HG02763 (cell line): ENCODE results near the gene RETREG2.

ENCODE experiments used
- ATAC-seq: cut with Tn5 transposase; IDR thresholded peaks from one replicate; pipeline ENCODE4 v1.9.1; 2021; ENCODE audit warnings: mild to moderate bottlenecking, moderate library complexity; ENCODE audit not compliant: unreplicated experiment

The RETREG2 gene, protein sequence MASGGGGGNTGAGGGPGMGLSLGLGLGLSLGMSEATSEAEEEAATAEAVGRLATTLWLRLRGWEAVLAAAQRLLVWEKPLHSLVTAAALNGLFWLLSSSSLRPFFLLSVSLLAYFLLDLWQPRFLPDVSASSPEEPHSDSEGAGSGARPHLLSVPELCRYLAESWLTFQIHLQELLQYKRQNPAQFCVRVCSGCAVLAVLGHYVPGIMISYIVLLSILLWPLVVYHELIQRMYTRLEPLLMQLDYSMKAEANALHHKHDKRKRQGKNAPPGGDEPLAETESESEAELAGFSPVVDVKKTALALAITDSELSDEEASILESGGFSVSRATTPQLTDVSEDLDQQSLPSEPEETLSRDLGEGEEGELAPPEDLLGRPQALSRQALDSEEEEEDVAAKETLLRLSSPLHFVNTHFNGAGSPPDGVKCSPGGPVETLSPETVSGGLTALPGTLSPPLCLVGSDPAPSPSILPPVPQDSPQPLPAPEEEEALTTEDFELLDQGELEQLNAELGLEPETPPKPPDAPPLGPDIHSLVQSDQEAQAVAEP

GRCh38 chr2:219177552-219178376 is at the start of gene RETREG2:
Gene RETREG2, plus strand, starts transcription at chr2:219178275. Its CDS starts 78 bp downstream, at chr2:219178353.
- ATAC-seq = peak; percentile 43

DNA sequence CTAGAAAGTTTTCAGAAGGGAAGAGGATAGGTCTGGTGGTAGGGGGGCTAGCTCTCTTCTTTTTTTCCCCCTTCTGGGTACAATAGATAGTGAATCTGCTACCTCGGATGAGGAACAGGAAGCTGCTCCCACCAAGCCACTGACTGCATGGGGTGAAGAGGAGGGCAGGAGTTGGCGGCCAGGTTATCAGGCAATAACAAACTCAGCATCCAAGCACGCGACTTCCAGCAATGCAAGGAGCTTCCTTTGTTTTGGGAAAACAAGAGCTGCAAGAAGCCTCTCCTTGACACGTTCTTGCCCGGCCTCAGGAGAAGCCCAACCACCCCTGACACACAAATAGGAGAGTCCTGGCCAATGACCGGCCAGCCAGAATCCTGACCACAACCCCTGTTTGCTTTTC is 49.7 kb upstream of the RETREG2 start:
- ATAC-seq = no peak

- ATAC-seq = no peak
Measured at GRCh38 chr2:219129589-219129988, 48.5 kb upstream of the RETREG2 start.

DNA sequence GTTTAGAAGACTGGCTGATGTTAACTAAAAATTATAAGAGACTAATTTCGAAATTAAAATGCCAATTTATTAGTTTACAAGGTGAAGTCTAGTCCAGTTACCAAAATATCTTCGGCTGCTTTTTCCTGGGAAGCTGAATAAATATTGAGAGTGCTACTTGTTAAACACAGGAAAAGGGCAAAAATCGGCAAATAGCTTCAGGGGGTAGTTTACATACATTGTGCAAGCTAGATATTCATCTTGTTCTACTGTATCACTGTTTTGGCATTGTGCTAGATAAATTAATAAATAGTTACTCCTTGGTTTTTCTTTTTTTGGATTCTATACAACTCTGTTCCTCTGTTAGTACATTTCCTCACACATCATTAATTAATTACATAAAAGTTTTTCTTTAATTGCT is 46.7 kb upstream of the RETREG2 start:
- no peak for ATAC-seq

DNA sequence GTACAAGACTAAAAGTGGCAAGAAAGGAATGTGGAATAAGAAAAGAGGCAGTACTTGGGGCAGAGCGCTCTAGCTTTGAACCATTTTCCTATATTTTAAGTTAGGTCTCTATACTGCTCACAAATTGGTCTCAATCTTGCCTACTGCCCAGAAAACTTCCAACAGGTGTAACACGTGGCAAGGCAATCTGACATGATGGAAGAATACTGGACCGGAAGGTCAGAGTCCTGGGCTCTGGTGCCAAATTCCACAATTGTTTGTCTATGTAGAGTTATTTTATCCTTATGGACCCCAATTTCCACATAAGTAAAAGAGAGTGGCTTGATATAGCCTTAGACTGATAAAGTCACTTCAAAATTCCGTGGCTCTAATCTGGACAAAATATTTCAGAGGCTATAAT is 46.3 kb upstream of the RETREG2 start:
- no peak for ATAC-seq

- no peak for ATAC-seq
Measured at GRCh38 chr2:219133976-219134375, 44.1 kb upstream of the RETREG2 start.

DNA sequence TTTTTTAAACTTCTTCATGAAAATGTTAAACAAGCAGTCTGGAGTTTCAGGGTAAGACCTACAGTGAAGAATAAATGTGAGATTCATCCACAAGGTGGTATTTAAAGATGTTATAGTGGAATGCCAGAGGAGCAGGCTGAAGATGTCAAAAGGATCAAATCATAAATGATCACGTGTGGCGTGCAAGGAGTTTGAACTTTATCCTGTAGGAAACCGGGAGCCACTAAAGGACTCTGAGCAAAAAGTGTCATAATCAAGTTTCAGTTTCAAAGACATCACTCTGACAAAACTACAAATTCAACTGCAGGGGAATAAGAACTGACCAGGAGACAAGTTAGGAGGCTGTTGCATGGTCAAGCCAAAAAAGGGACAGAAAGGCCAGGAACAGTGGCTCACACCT is 37.4 kb upstream of the RETREG2 start:
- no peak for ATAC-seq

- no peak for ATAC-seq
Measured at GRCh38 chr2:219142329-219142728, 35.7 kb upstream of the RETREG2 start.

GRCh38 chr2:219149667-219150066 is 28.4 kb upstream of the RETREG2 start:
- ATAC-seq = no peak

DNA sequence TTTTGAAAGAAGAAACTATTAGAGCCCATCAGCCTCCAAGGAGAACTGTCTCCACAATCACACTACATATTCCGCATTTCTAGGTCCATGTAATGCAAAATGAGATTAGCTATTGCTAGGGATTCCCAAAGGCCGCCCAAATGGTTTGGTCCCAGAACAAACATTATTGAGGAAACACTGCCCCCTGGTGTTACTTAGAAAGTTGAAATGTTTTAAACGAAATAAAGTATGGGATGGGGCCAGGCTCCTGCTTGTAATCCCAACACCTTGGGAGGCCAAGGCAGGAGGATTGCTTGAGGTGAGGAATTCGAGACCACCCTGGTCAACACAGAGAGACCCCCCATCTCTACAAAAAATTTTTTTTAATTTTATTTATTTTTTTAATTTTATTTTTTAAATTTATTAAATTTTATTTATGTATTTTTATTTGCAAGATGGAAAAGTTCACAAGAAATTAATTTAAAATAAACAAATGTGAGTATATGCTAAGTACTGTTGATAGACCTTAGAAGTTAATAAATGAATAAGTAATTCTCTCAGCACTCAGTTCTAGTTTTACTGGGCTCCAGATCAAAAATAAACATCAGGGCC is 22.9 kb upstream of the RETREG2 start:
- ATAC-seq = no peak

- no peak for ATAC-seq
Measured at GRCh38 chr2:219157396-219157795, 20.7 kb upstream of the RETREG2 start.

- ATAC-seq = no peak
Measured at GRCh38 chr2:219158025-219158424, 20.1 kb upstream of the RETREG2 start.

DNA sequence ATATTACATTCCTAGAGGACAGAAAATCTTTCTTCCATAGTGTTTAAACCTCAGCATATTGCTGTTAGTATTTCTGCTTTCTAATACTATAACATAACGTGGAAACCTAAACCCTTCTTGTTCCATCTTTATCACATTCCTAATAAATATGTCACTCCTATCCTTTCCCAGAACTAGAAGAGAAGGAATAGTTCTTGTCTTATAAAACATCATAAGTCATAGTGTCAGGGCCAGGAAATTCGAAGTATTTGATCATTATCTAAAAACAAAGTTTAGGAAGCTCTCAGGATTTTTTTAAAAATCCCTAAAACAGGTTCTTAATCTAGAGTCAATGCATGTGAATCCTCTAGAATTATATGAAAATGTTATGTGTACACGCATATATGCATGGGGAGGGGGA is 19.5 kb upstream of the RETREG2 start:
- no peak for ATAC-seq

- ATAC-seq = no peak
Measured at GRCh38 chr2:219159771-219160185, 18.3 kb upstream of the RETREG2 start.

DNA sequence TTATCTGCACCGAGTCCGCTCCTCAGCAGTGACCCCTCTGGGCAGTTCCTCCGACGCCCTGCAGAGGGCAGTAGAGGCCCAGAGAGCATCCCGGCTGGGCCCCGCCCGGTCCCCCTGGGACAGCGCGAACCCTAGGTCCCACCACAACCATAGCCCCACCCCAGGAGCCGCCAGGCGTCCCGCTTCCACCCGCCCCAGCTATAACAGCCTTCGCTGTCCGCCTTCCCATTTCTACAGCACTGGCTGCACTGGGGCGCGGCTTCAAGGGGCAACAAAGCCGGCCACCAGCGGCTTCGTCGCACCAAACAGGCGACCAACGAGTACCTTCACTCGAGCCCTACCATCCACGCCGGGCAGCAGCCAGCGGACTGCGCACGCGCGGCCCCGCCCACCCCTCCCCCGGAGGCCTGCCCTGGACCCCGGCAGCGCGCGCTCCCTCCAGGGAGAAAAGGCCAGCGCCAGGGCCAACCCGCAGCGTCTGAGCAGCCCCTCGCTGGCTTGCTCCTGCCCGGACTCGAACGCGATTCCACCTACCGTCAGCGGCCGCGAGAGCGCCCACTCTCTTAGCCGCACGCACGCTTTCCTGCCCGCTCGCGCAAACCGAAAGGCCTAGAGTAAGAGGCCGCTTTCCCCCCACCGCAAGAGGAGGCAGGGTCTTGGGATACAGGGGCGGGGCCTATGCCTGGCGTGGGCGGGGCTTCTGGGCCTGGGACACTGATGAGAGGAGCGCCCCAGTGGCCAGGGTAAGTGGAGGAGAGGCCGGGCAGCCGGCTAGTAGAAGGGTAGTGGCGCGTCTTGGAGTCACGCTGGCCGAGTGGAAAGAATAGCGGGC is 17.7 kb upstream of the RETREG2 start, which contains the start of gene NHEJ1:
Gene NHEJ1 (minus strand): TSS at position 630 of the 832 bp plus-strand sequence. CDS start 2,453 bp downstream, outside the sequence.
- peak; percentile 83 for ATAC-seq

DNA sequence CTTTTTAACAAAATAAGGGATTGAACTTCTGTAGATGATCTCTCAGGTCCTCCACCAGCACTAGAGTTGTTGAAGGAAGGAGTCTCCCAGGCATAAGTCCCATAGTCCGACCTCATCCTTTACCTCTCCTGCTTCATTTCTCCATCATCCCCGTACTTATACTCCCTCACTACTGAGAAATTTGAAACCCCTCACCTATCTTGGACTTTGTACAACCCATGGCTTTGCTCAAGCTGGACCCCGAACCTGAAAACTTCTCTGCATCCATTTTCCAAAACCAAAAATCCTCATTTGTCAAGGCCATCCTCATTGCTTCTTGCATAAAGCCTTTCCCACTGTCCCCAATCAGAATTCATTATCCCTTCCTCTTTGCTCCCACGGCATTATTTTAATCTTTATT is 17.0 kb upstream of the RETREG2 start:
- no peak for ATAC-seq

- no peak for ATAC-seq
Measured at GRCh38 chr2:219163156-219163555, 14.9 kb upstream of the RETREG2 start.

DNA sequence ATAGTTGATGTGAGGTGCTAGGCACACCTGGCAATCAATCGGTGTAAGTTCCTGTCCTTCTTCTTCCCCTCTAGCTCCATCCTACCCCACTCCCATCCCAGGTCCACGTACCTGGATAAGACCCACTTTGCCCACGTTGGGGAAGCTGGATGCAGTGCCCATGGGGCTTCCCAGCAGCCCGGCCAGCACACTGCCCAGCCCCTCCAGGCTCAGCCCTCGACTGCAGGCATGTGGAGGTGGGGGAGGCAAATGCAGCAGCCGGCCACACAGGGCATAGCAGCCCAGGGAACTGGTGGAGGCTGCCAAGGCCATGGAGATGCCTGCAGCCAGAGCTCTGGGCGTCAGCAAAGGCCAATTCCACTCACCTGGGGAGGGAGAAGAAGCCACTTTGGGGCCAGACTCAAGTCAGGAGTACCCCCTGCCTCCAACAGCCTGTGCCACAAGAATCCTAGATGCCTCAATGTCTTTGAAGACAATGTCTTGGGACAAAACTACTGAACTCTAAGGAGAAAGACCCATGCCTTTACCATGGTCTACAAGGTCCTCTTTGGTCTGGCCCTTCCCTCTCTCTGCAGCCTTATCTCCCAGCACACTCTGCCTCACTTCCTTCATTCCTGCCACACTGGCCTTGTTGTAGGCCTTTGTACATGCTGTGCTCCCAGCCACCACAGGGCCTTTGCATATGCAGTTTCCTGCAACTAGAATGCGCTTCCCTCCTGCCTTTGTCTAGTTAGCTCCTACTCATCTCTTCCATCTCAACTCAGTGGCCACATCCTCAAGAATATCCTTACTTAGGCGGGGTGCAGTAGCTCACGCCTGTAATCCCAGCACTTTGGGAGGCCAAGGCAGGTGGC is 12.8 kb upstream of the RETREG2 start:
- ATAC-seq = no peak

DNA sequence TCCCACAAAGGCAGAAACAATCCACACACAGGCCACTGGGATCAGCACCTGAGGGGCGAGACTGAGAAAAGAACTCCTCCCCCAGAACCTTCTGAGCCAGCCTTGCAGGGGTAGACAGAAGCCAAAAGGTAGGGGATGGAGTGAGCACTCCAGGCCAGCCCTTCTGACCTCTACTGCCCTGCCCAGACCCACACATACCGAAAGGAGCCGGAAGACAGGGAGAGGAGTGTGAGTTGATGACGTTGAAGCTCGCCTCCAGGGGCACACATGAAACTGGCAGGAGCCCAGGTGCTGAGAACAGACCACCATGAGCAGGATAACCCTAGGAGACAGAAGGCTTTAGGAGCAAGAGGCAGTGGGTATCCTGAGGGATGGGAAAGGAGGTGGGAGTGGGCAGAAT is 10.1 kb upstream of the RETREG2 start:
- ATAC-seq = no peak
